ENCODE results near the gene URM1. TPM values are rescaled to one million over a fixed set of nuclear protein-coding genes. Genes with fewer than 3 reads are reported as not detected.

URM1 gene
- total RNA-seq, 2 donors from 2014 or later: 41.4 to 83.5 TPM

DNA sequence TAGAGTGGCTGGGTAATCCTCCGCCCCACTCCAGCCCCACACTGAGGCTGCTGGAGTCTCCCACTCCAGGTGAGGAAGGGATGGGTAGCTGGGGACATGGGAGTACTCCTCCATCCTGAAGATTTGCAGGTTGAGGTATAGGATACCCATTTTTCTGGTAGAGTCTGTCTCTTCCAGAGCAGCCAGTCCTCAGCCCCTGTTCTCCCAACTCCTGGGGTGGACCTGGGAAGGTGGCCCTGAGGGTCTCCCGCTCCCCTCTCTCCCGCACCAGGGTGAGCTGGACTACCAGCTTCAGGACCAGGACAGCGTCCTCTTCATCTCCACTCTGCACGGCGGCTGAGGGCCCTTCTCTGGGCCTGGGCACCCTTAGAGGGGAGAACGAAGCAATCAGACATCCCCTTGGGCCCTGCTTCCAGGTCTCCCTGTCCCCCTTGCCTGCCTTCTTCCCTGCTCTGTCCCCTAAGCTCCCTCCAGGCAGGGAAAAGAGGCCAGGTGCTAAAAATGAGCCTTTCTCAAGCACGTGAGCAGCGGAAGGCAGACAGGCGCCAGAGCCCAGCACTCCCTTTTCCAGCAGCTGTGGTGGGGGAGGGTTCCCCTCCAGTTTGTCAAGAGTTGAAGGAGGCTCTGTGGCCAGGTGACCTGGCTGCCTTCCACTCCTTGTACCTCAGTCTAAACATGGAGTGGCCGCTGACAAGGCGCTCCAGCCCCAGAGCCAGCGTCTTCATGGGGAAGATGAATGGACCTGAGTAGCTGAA lies 18.4 kb downstream of the URM1 start:
- Mint-ChIP-seq H3K9me3 (no peaks in the 10 kb centered on the region), H3K4me3 (no peak overlapping the region), H3K36me3 (ENCODE audit: low read depth) (peaks cover 56% of the 10 kb centered on the region)

DNA sequence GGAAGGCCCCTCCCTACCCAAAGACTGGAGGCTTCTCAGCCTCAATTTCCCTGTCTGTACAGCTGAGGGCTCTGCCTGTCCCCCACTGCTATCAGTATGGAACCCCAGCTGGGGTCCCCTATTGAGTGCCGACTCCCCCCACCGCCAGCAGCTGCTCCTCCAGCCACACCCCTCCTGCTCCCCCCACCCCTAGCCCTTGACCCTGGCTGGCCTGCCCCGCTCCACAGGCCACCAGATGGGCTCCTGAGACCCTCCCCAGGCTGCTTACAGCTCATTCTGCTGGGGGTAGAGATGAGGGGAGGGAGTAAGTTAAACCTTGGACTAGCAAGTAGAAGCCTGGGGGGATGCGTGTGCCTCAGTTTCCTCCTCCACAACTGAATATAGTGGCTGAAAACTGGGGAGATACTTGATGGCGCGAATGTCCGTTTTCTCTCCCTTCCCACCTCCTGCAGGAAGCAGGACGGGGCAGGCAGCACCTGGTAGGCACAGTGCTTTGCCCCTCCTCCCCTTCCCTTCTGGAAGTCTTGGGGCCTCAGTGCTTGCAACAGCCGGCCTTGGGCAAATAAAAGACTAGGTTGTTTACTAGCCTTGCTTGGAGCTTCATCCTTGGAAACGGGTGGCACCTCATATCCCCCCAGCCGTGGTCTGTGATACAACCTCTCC lies 19.1 kb downstream of the URM1 start:
- H3K4me1 Mint-ChIP-seq: no peaks in the 10 kb centered on the region
- H3K9me3 Mint-ChIP-seq: no peaks in the 10 kb centered on the region

More for the DNA sequence above, 18.4 kb downstream of the URM1 start:
- H3K4me1 Mint-ChIP-seq: no peaks in the 10 kb centered on the region
- no peaks in the 10 kb centered on the region for H3K27me3 Mint-ChIP-seq
- ATAC-seq (replicated peaks): no peak
- H3K27ac Mint-ChIP-seq: no peak overlapping the region

DNA sequence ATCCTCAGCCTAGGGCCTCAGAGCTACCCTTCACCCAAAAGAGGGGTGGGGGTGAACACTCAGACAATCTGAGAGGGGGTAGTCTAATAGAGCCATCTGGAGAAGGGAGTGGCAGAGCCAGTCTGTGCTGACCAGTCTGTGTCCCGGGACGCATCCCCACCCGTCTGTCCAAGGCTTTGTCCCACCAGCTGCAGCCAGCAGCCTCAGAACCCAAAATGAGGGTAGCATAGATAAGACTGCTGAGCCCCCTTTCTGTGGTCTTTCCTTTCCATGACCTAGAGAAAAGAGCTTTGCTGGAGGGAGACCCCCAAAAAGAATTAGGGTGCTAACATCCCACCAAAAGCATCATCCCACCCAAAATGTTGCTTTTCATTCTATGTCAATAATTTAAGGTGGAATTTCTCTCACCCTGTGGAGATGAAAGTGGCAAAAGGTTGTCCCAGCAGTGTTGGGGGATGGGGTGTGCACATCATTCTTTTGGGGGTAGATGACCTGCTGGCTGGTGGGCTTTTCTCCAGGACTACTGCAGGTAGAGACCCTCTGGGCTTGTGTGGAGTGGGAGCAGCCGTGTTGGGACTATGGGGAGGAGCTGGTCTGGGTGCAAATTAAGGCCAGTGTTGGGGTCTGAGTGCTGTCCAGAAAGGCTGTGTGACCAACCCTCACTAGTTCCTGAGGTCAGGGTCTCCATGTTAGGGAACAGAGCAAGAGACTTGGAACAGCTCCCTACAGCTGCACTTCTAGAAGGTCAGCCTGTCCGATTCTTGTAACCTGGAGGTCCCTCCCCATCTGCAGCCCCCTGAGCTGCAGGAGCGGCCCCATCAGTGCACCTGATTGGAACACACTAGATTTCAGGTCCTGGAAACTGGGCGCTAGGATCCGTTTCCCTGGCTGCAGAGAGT lies 19.9 kb downstream of the URM1 start:
- H3K27me3 Mint-ChIP-seq: no peaks in the 10 kb centered on the region
- peaks cover 50% of the 10 kb centered on the region for H3K36me3 Mint-ChIP-seq (ENCODE audit: low read depth)
- H3K9me3 Mint-ChIP-seq: no peaks in the 10 kb centered on the region
- no peak overlapping the region for H3K4me3 Mint-ChIP-seq
- no peaks in the 10 kb centered on the region for H3K4me1 Mint-ChIP-seq
- ATAC-seq (replicated peaks): no peak
- H3K27ac Mint-ChIP-seq: no peak overlapping the region

More for the DNA sequence above, 19.1 kb downstream of the URM1 start:
- Mint-ChIP-seq H3K27me3 (no peaks in the 10 kb centered on the region), H3K27ac (no peak overlapping the region), H3K4me3 (no peak overlapping the region), H3K36me3 (ENCODE audit: low read depth) (peaks cover 53% of the 10 kb centered on the region)
- no peak for ATAC-seq (replicated peaks)

DNA sequence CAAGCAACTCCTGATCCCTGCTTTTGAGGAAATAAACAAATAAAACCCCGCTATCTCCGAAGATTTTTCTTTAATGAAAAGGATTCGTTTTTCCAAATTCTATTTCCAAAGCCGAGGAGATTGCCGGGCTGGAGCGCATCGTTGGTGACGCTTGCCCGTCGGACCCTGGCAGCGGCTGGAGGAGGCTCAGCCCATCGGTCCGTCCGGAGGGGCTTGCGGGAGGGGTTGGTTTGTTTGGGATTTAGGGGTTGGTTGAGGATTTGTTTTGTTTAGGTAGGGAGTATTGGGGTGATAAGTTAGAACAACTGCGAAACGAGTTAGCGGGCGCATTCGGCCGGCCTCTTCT lies 20.8 kb downstream of the URM1 start:
- no peaks in the 10 kb centered on the region for H3K27me3 Mint-ChIP-seq
- H3K4me3 Mint-ChIP-seq: no peak overlapping the region
- ATAC-seq (replicated peaks): no peak
- H3K9me3 Mint-ChIP-seq: no peaks in the 10 kb centered on the region
- no peak overlapping the region for H3K27ac Mint-ChIP-seq
- H3K36me3 Mint-ChIP-seq (ENCODE audit: low read depth): peaks cover 50% of the 10 kb centered on the region
- no peaks in the 10 kb centered on the region for H3K4me1 Mint-ChIP-seq

DNA sequence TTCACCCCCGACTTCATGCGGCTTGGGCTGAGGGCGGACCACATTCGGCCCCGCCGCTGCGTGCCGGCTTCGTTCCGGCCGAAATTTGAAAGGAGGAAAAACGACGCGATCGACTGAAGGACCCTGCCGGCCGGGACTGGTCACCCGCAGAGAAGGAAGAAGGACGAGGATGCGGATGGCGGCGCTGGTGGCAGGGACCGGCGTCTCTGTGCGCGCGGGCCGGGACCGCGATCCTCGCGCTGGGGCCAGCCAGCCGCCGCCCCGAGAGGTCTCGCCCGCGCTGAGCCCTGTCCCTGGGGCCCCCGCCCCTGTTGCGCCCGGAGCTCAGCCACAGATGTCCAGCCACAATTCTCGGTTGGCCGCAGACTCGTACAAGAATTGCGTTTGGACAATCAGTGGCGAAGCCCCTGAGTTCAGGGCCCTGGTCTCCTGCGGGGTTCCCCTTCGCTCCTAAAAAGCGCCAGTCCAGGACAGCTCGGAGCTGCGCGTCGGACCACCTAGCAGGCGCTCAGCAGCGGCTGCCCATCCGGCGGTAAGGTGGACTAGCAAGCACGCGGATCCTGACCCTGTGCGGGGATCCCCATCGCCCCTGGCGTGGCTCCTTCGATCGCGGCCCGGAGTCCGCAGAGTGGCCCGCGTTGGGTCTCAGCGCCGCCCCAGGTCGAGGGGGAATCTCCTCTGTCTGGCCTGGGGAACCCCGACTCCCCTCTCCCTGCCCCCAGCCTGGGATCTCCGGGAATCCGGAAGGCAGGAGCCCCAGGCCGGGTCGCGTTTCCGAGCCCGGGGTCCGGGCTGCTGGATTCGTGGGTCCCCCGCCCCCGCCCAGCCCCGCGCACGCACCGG lies 21.3 kb downstream of the URM1 start:
- Mint-ChIP-seq H3K27me3 (no peaks in the 10 kb centered on the region), H3K27ac (no peak overlapping the region), H3K4me1 (no peaks in the 10 kb centered on the region), H3K4me3 (no peak overlapping the region), H3K36me3 (ENCODE audit: low read depth) (peaks cover 46% of the 10 kb centered on the region), H3K9me3 (no peaks in the 10 kb centered on the region)
- ATAC-seq (replicated peaks): no peak

DNA sequence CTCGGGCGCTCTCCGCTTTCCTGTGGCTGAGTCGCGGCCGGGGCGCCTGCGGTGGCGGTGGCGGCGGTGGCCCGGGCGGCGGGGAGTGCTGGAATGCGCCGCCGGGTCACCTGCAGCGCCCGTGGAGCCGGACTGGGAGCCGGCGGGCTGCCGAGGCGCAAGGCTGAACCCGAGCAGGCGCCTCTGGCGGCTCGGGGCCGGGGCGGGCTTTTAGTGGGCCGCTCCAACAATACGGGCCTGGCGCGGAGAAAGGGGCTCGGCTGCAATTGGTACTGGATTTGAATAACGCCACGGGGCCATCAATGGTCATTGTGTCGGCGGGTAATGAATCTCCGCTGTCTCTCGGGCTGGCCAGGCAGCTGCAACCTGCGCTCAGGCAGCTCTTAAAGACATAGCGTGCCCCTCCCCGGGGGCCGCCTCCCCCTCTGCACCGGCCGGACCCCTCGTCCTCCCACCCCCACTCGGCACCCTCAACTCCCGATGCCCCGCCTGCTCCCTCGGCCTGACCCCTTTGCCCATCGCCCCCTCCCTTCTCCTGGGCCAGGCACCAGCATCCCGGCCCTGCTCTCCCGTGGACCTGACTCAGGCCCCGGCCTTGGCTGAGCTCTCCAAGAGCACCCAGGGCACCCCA lies 22.1 kb downstream of the URM1 start:
- no peak overlapping the region for H3K4me3 Mint-ChIP-seq

DNA sequence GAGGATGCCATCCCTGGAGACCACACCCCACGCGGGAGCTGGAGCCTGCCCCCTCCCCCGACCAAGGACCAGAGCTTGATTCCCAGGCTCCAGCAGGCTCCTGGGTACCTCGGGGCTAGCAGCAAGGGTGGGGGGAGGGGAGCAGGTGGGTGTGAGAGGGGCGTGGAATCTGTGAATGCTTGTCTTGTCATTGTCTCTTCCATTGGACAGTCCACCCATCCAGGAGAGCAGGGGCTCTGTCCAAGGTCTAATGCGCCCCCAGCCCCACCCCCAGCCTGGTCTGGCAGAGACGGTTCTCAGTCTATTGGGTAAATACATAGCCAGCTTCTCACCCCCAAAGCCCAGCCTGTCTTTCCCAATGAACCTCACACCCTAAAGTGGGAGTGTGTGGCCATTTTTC lies 22.8 kb downstream of the URM1 start:
- H3K9me3 Mint-ChIP-seq: no peaks in the 10 kb centered on the region
- H3K27me3 Mint-ChIP-seq: no peaks in the 10 kb centered on the region
- H3K36me3 Mint-ChIP-seq (ENCODE audit: low read depth): peaks cover 34% of the 10 kb centered on the region
- H3K27ac Mint-ChIP-seq: no peak overlapping the region
- no peak for ATAC-seq (replicated peaks)
- H3K4me3 Mint-ChIP-seq: no peak overlapping the region
- H3K4me1 Mint-ChIP-seq: no peaks in the 10 kb centered on the region

More for the DNA sequence above, 22.1 kb downstream of the URM1 start:
- Mint-ChIP-seq H3K27ac (no peak overlapping the region), H3K4me1 (no peaks in the 10 kb centered on the region), H3K9me3 (no peaks in the 10 kb centered on the region), H3K36me3 (ENCODE audit: low read depth) (peaks cover 39% of the 10 kb centered on the region), H3K27me3 (no peaks in the 10 kb centered on the region)
- no peak for ATAC-seq (replicated peaks)

DNA sequence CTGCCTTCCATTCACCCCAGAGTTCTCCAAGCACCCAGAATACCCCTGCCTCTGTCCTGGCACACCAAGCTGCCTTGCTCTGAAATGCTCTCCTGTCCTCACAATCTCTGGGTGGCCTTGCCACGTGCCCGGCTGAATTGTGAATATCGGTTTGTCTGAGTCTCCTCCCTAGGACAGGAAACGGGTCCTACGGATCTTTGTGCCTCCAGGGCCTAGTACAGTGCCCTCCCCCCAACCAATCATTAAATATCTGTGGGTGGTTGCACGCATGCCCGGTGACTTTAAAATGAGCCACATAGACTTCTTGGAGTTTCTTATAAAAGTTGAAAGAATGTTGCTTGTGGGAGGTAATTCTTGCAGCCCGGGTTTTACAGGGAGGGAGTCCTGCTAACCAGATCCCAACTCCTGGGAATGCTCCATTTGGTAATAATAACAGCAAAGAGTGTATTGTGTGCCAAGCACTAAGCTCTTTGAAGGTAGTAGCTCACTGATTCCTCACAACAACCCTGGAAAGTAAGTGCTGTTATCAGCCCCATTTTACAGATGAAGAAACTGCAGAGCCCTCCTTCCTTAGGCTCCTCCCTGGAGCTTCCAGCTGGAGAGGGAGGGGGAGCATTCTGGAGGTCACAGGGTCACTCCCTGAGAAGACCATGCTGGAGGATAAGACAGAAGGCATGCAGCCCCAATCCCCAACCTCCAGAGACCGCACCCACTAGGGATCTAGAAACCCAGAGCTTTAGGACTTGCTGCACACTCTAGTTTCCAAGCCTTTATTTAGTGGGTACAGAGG lies 23.4 kb downstream of the URM1 start:
- Mint-ChIP-seq H3K4me1 (no peaks in the 10 kb centered on the region), H3K36me3 (ENCODE audit: low read depth) (peaks cover 28% of the 10 kb centered on the region), H3K27ac (no peak overlapping the region), H3K9me3 (no peaks in the 10 kb centered on the region), H3K4me3 (no peak overlapping the region), H3K27me3 (no peaks in the 10 kb centered on the region)
- no peak for ATAC-seq (replicated peaks)

DNA sequence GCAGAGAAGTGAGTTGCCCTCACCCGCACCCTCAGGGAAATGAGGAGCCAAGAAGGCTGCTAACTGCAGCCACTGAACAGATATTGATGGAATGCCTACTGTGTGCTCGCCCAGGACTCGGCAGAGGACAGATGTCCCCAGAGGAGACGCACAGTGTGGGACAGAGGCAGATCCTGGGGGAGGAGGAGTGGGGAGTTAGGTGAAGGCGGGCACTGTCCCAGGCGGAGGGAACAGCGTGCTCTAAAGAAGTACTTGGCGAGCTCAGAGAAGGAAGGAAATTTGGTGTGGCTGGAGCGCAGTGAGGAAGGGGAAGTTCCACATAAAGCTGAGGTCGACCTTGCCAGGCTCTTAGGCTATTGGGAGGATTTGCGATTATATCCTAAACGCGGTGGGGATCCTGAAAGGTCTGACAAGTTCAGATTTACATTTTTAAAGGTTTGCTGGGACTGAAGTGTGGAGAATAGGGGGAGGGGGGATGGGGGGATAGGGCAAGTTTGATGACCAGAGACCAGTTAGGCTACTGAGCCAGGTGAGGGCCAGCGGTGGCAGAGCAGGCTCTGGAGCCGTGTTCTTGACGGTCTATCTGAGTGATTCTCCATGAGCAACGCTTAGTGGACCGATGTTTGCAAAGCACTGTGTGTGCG lies 25.9 kb downstream of the URM1 start:
- no peaks in the 10 kb centered on the region for H3K9me3 Mint-ChIP-seq
- H3K27ac Mint-ChIP-seq: no peak overlapping the region
- H3K4me3 Mint-ChIP-seq: no peak overlapping the region
- peaks cover 10% of the 10 kb centered on the region for H3K36me3 Mint-ChIP-seq (ENCODE audit: low read depth)
- no peak for ATAC-seq (replicated peaks)
- no peaks in the 10 kb centered on the region for H3K4me1 Mint-ChIP-seq
- H3K27me3 Mint-ChIP-seq: no peaks in the 10 kb centered on the region

DNA sequence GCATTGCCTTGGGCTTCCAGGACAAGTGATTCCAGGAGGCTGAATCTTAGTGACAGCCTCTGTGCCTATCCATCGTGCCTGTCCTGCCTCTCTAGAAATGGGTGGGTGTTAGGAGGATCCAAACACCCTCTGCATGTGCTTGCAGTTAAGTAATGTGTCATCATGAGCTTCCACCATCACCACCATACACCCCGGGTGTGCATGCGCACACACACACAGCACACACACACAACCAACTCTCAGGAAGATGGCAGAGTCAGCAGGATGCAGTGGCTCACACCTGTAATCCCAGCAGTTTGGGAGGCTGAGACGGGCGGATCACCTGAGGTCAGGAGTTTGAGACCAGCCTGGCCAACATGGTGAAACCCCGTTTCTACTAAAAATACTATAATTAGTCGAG lies 26.7 kb downstream of the URM1 start:
- Mint-ChIP-seq H3K27ac (no peak overlapping the region), H3K4me1 (no peaks in the 10 kb centered on the region), H3K9me3 (no peaks in the 10 kb centered on the region), H3K36me3 (ENCODE audit: low read depth) (peaks cover 6% of the 10 kb centered on the region), H3K4me3 (no peak overlapping the region), H3K27me3 (peaks cover 2% of the 10 kb centered on the region)
- ATAC-seq (replicated peaks): no peak

DNA sequence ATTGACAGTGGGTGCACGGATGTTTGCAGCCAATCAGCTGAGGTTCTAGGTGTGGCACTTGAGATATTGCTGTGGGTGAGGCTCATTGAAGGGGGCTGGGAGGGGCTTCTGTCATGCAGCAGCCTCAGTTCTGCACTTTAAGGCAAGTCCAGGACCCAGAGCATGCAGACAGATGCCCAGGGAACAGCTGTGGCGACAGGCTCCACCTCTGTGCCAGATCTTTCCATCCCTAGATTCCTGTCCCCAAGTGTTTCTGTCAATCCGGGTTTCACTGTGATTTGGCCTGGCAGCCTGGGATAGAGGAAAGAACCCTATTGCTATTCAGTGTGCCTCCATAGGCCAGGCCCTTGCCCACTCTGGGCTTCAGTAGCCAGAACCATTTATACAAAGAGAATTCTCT lies 28.7 kb downstream of the URM1 start:
- Mint-ChIP-seq H3K27me3 (peaks cover 4% of the 10 kb centered on the region), H3K9me3 (no peaks in the 10 kb centered on the region), H3K4me1 (no peaks in the 10 kb centered on the region), H3K36me3 (ENCODE audit: low read depth) (no peaks in the 10 kb centered on the region), H3K27ac (no peak overlapping the region), H3K4me3 (no peak overlapping the region)
- no peak for ATAC-seq (replicated peaks)

DNA sequence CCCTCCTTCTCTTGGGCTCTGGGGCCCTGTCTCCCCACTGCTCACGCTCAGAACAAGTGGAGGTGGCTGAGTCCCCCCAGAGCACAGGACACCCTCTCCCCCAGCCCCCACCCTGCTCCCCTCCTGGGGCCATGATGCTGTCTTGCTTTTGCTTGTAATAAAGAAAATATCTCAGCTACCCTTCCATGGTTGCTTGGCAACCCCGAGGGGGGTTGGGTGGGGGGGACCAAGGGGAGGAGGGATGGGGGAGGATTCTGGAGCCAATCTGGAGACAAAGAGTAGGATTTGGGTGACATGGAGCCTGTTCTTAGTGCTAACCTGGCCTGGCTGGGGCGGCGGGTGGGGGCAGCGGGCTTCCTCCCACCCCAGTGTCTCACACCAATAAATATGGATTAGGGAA lies 33.4 kb downstream of the URM1 start:
- Mint-ChIP-seq H3K36me3 (ENCODE audit: low read depth) (no peaks in the 10 kb centered on the region), H3K4me3 (no peak overlapping the region), H3K4me1 (no peaks in the 10 kb centered on the region), H3K27ac (no peak overlapping the region), H3K27me3 (peaks cover 16% of the 10 kb centered on the region), H3K9me3 (no peaks in the 10 kb centered on the region)
- ATAC-seq (replicated peaks): no peak

Measured in activated T-helper 17 cell treated with anti-CD3 and anti-CD28 coated beads, Interleukin-2, amount 50 U/mL, for 72 hours (primary cell).